Neural cell (in vitro differentiated cells): ENCODE measurements around the gene PRPS1L1. TPM values are rescaled to one million over a fixed set of nuclear protein-coding genes. Genes with fewer than 3 reads are reported as not detected.

Source experiments
- H2AFZ ChIP-seq: fragments of 200-600, 300-800 bp; sonication (generic), shearing (Covaris generic); 2 replicates; pipeline ENCODE4 v1.6.0; 2014; ENCODE audit warnings: low read depth, mild to moderate bottlenecking, antibody characterized with exemption, low read length, moderate library complexity
- H3F3A ChIP-seq: fragments of 200-600 bp; shearing (Covaris generic); 2 replicates; pipeline ENCODE4 v1.6.1; 2016; ENCODE audit warnings: mild to moderate bottlenecking, moderate library complexity, mixed read lengths, antibody characterized with exemption, low read length; ENCODE audit not compliant: insufficient read depth, poor library complexity, severe bottlenecking
- H3K27ac ChIP-seq: fragments of 200-600, 300-800 bp; sonication (generic), shearing (Covaris generic); 2 replicates; pipeline ENCODE4 v1.5.1; 2014; ENCODE audit warnings: mild to moderate bottlenecking, low read length, moderate library complexity
- H3K27me3 ChIP-seq: fragments of 300-800, 200-600 bp; sonication (generic), shearing (Covaris generic); 2 replicates; pipeline ENCODE4 v1.6.0; 2014; ENCODE audit warnings: mild to moderate bottlenecking, low read depth, low read length, moderate library complexity; ENCODE audit not compliant: insufficient read depth
- H3K36me3 ChIP-seq: fragments of 300-800, 200-600 bp; sonication (generic), shearing (Covaris generic); 2 replicates; pipeline ENCODE4 v1.5.1; 2014; ENCODE audit warnings: mild to moderate bottlenecking, antibody characterized with exemption, low read length, moderate library complexity; ENCODE audit not compliant: insufficient read depth
- H3K4me2 ChIP-seq: fragments of 300-800, 200-600 bp; sonication (generic), shearing (Covaris generic); 2 replicates; pipeline ENCODE4 v1.6.0; 2014; ENCODE audit warnings: mild to moderate bottlenecking, low read length
- H3K4me3 ChIP-seq: fragments of 300-800, 200-600 bp; sonication (generic), shearing (Covaris generic); 2 replicates; pipeline ENCODE4 v1.5.1; 2014; ENCODE audit warnings: mild to moderate bottlenecking, low read length, moderate library complexity
- H3K79me2 ChIP-seq: fragments of 200-600 bp; shearing (Covaris generic); replicated peaks from 2 replicates; pipeline ENCODE4 v1.6.0; 2014; ENCODE audit warnings: mild to moderate bottlenecking, low read length, moderate library complexity; ENCODE audit not compliant: insufficient read depth
- H3K9ac ChIP-seq: fragments of 300-800, 200-600 bp; sonication (generic), shearing (Covaris generic); 2 replicates; pipeline ENCODE4 v1.6.1; 2016; ENCODE audit warnings: mild to moderate bottlenecking, low read length, mixed read lengths
- H3K9me2 ChIP-seq: fragments of 200-600 bp; shearing (Covaris generic); 2 replicates; pipeline ENCODE4 v1.6.1; 2016; ENCODE audit warnings: mild to moderate bottlenecking, low read length, mixed read lengths; ENCODE audit not compliant: insufficient read depth
- H3K9me3 ChIP-seq: fragments of 200-600, 300-800 bp; sonication (generic), shearing (Covaris generic); 2 replicates; pipeline ENCODE4 v1.6.1; 2016; ENCODE audit warnings: mild to moderate bottlenecking, mixed run types, low read length, moderate library complexity, mixed read lengths
- H4K20me1 ChIP-seq: fragments of 200-600 bp; shearing (Covaris generic); 2 replicates; pipeline ENCODE4 v1.6.1; 2016; ENCODE audit warnings: mild to moderate bottlenecking, mixed run types; ENCODE audit not compliant: insufficient read depth
- CTCF ChIP-seq: fragments of 450-650 bp; IDR thresholded peaks from 2 replicates; pipeline ENCODE4 v1.5.1; 2014; ENCODE audit warnings: antibody characterized with exemption, mild to moderate bottlenecking, moderate library complexity; ENCODE audit not compliant: poor library complexity, severe bottlenecking
- EP300 ChIP-seq: fragments of 450-650 bp; conservative IDR thresholded peaks from 2 replicates; pipeline ENCODE4 v1.6.1; 2014; ENCODE audit warnings: antibody characterized with exemption, mild to moderate bottlenecking, moderate library complexity; ENCODE audit not compliant: poor library complexity, severe bottlenecking
- EZH2 ChIP-seq: fragments of 200-600, 300-800 bp; shearing (Covaris generic), sonication (generic); IDR thresholded peaks from 2 replicates; pipeline ENCODE4 v1.6.1; 2014; ENCODE audit warnings: antibody characterized with exemption, low read length, borderline replicate concordance, mild to moderate bottlenecking; ENCODE audit not compliant: insufficient read depth, poor library complexity, severe bottlenecking
- MXI1 ChIP-seq: fragments of 450-650 bp; conservative IDR thresholded peaks from 2 replicates; pipeline ENCODE4 v1.6.1; 2014; ENCODE audit warnings: antibody characterized with exemption, mild to moderate bottlenecking; ENCODE audit not compliant: poor library complexity, severe bottlenecking
- POLR2AphosphoS5 ChIP-seq: IDR thresholded peaks from 2 replicates; pipeline ENCODE4 v1.6.1; 2012
- RAD21 ChIP-seq: fragments of 450-650 bp; conservative IDR thresholded peaks from 2 replicates; pipeline ENCODE4 v1.6.1; 2014; ENCODE audit warnings: antibody characterized with exemption, mild to moderate bottlenecking, moderate library complexity
- SMC3 ChIP-seq: fragments of 450-650 bp; conservative IDR thresholded peaks from 2 replicates; pipeline ENCODE4 v1.6.1; 2014; ENCODE audit warnings: antibody characterized with exemption, mild to moderate bottlenecking, moderate library complexity; ENCODE audit not compliant: poor library complexity
- TAF1 ChIP-seq: IDR thresholded peaks from 2 replicates; pipeline ENCODE4 v1.6.1; 2012; ENCODE audit warnings: low read depth
- polyA plus RNA-seq: library from polyadenylated mRNA; depleted of rRNA; stranded (reverse); fragments of >200 nt; gene quantifications from 2 replicates; pipeline ENCODE4 v1.2.3, GENCODE V29; 2014
- TF ChIP-seq, protein P1 (sequence below): IDR thresholded peaks from 2 replicates; pipeline ENCODE4 v1.6.1; 2012; ENCODE audit warnings: borderline replicate concordance

The PRPS1L1 gene
- polyA plus RNA-seq, 1 donor from 2014 or later, result not detected

- H3K4me2 ChIP-seq, result no peak overlapping the region
- H3K4me3 ChIP-seq, result no peak overlapping the region
- TF ChIP-seq MXI1 (no peak), EZH2 (no peak), EP300 (no peak), POLR2AphosphoS5 (no peak), CTCF (no peak), SMC3 (no peak), TAF1 (no peak), RAD21 (no peak)
- TF ChIP-seq, protein P1, sequence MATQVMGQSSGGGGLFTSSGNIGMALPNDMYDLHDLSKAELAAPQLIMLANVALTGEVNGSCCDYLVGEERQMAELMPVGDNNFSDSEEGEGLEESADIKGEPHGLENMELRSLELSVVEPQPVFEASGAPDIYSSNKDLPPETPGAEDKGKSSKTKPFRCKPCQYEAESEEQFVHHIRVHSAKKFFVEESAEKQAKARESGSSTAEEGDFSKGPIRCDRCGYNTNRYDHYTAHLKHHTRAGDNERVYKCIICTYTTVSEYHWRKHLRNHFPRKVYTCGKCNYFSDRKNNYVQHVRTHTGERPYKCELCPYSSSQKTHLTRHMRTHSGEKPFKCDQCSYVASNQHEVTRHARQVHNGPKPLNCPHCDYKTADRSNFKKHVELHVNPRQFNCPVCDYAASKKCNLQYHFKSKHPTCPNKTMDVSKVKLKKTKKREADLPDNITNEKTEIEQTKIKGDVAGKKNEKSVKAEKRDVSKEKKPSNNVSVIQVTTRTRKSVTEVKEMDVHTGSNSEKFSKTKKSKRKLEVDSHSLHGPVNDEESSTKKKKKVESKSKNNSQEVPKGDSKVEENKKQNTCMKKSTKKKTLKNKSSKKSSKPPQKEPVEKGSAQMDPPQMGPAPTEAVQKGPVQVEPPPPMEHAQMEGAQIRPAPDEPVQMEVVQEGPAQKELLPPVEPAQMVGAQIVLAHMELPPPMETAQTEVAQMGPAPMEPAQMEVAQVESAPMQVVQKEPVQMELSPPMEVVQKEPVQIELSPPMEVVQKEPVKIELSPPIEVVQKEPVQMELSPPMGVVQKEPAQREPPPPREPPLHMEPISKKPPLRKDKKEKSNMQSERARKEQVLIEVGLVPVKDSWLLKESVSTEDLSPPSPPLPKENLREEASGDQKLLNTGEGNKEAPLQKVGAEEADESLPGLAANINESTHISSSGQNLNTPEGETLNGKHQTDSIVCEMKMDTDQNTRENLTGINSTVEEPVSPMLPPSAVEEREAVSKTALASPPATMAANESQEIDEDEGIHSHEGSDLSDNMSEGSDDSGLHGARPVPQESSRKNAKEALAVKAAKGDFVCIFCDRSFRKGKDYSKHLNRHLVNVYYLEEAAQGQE, result no peak
- no peaks in the 10 kb centered on the region for H3F3A ChIP-seq
- H3K9me2 ChIP-seq, result no peaks in the 10 kb centered on the region
- no peak overlapping the region for H2AFZ ChIP-seq
- H4K20me1 ChIP-seq, result no peaks in the 10 kb centered on the region
- H3K79me2 ChIP-seq, result no peaks in the 10 kb centered on the region
- H3K9me3 ChIP-seq, result no peaks in the 10 kb centered on the region
- no peaks in the 10 kb centered on the region for H3K27me3 ChIP-seq
- H3K36me3 ChIP-seq, result no peaks in the 10 kb centered on the region
- H3K27ac ChIP-seq, result no peak overlapping the region
- no peak overlapping the region for H3K9ac ChIP-seq
These were observed 38.8 kb downstream of the PRPS1L1 start for GRCh38 chr7:17988858-17989257.

DNA sequence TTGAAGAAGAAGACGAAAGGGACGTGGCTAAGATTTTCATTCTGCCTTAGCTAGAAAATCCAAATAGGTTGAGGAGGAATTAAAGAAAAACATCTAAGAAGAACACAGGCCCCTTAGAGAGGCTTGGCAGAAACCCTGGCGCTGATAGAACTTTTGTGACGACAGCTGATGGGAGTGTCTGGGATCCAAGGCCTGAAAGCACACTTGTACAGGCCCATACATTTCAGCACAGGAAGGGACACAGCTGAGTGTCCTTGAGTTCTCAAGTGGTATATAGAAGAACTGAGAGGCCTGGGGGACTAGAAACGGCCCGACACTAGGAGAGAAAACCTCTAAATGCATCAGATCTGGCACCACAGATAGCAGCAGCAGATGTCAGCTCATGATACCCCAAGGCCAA, 39.5 kb downstream of the PRPS1L1 start:
- TF ChIP-seq RAD21, result no peak
- TF ChIP-seq TAF1, result no peak
- no peak for TF ChIP-seq EZH2
- TF ChIP-seq CTCF, result no peak
- TF ChIP-seq EP300, result no peak
- TF ChIP-seq MXI1, result no peak
- TF ChIP-seq POLR2AphosphoS5, result no peak
- no peak for TF ChIP-seq SMC3
- TF ChIP-seq, protein P1, result no peak
- Histone ChIP-seq H3K27ac (no peak overlapping the region), H3K4me3 (no peak overlapping the region), H3K27me3 (no peaks in the 10 kb centered on the region), H3K9ac (no peak overlapping the region), H2AFZ (no peak overlapping the region), H3K9me2 (no peaks in the 10 kb centered on the region), H4K20me1 (no peaks in the 10 kb centered on the region), H3K79me2 (no peaks in the 10 kb centered on the region), H3K36me3 (no peaks in the 10 kb centered on the region), H3F3A (no peaks in the 10 kb centered on the region), H3K9me3 (no peaks in the 10 kb centered on the region), H3K4me2 (no peak overlapping the region)
